GM19193 (cell line): Measurements from ENCODE around the gene FGFR3.

Experiments used
- POLR2A ChIP-seq: IDR thresholded peaks from 4 replicates; pipeline ENCODE4 v1.6.1; 2011; ENCODE audit not compliant: insufficient read depth, insufficient read length; ENCODE audit errors: extremely low read depth

The FGFR3 gene

DNA sequence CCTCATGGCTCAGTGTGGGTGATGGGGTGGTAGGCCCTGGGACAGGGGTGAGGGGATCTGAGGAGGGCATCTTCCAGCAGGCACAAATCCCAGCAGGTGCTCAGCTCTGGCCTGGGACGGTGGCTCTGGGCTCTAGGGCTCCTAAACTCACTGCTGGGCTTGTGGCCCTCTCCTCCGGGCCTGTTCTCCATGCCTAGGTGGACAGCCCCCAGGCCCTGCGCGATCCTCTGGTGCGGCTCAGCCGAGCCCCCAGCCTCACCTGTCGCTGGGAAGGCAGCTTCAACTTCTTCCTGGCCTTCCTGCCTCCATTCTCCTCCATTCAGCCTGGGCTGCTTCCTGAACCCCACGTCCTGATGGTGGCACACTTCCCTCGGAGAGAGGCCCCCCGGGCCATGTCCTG lies 19.3 kb upstream of the FGFR3 start:
- TF ChIP-seq POLR2A: no peak

GRCh38 chr4:1775731-1776500 lies 17.2 kb upstream of the FGFR3 start:
- TF ChIP-seq POLR2A: no peak

GRCh38 chr4:1776521-1777161 lies 16.5 kb upstream of the FGFR3 start:
- TF ChIP-seq POLR2A: no peak

DNA sequence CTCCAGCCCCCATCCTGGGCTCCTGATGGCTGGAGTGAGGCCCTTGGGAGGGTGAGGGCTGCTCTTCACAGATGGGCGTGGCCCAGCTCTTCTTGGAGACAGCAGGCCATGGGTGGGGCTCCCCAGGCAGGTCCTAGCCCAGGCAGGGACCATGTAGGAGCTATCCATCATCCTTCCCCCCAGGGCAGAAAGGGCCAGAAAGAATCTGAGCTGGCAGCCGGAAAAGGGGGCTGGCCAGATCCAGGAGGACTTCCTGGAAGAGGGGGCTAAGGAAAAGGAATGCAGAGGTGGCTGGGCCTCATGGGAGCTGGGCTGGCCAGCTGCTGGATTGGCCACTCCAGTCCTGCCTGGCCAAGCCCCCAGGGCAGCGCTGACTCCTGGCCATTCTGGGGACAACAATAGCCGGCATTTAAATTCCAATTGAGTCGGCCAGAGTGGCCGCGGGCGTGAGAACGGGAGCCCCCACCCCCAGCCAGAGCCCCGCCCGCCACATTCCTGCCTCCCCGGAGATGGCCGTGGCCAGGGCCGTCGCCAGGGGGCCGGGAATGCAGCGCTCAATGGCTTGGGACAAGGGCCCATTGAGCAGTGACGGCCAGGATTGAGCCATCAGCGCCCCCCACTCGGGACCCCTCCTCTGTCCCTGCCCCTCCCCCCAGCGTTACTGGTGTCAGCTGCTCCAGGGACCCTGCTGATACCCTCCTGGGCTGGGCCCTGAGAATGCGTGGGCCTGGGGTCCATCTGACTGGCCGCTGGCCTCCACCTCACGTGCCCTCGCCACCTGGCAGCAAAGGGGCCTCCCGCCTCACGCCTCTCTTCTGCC lies 15.1 kb upstream of the FGFR3 start:
- TF ChIP-seq POLR2A: no peak

GRCh38 chr4:1778642-1779392 lies 14.3 kb upstream of the FGFR3 start:
- no peak for TF ChIP-seq POLR2A

DNA sequence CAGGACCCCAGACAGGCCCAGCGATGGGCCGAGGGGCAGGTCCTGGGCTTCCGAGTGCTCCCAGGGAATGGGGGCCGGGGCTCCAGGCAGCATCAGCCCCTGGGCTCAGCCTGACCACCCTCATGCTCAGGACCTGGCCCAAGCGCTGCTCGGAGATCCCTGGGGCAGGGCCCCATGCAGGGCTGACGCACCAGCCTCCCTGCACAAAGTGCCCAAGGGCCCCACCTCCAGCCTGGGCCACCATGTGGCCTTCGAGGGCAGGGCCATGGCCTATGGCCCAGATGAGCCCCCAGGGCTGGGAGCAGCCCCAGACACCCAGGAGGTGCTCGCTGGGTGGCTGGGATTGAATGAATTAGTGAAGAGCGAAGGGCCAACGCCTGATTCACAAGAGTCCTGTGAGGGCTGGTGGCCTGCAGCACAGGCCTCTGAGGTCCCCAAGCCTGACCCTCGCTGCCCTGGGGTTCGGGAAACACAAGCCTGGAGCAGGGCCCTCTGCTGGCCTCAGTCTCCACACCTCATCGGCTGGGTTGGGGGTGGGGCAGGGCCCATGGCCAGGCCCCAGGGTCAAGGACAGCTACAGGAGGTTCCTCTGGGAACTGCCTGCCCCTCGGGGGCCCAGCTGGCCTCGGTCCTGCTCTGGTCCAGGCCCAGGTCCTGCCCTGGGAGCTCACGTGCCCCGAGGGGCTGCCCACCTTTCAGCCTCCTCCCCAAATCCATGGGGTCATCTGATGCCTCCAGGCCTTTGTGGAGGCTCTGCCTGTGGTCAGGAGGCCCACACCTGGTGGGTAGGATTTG lies 13.3 kb upstream of the FGFR3 start:
- TF ChIP-seq POLR2A: no peak

GRCh38 chr4:1780435-1780834 lies 12.7 kb upstream of the FGFR3 start:
- TF ChIP-seq POLR2A: no peak

GRCh38 chr4:1783015-1783414 lies 10.1 kb upstream of the FGFR3 start:
- TF ChIP-seq POLR2A: no peak

DNA sequence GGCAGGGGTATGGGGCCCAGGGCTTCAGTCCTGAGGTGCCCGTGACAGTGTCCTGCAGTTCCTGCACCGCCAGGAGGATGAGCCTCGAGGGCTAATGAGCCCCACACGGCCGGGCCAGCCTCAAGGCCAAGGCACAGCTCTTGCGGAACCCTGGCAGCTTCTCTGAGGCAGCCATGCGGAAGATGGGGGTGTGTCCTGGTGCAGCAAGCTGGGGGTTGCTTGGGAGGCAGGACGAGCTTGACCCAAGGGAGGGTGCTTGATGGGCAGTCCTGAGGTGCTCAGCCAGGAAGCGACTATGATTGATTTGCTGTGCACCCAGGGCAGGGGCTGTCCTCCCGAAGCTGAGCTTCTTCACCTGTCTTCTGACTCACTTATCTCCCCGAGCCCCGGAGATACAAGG lies 9.1 kb upstream of the FGFR3 start:
- TF ChIP-seq POLR2A: no peak

- no peak for TF ChIP-seq POLR2A
Measured at GRCh38 chr4:1784395-1784788, 8.7 kb upstream of the FGFR3 start.

- TF ChIP-seq POLR2A: no peak
Measured at GRCh38 chr4:1784789-1785591, 8.1 kb upstream of the FGFR3 start.

DNA sequence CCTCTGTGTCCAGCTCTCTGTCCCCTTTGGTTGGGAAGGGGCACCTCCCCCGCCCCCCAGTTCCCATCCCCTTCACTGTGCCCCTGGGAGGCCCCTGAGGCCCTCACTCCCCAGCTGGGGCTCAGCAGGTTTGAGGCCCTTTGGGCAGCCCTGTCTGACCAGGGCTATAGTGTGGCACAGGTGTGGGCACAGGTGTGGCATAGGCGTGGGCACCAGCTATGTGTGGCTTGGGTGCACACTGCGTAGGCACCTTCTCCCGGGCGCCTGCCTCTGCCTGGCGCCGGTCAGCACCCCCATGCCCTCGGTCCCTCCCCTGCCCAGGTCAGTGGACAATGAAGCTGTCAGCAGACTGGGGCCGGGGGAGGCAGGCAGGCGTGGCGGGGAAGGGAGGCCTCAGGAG lies 7.5 kb upstream of the FGFR3 start:
- no peak for TF ChIP-seq POLR2A

DNA sequence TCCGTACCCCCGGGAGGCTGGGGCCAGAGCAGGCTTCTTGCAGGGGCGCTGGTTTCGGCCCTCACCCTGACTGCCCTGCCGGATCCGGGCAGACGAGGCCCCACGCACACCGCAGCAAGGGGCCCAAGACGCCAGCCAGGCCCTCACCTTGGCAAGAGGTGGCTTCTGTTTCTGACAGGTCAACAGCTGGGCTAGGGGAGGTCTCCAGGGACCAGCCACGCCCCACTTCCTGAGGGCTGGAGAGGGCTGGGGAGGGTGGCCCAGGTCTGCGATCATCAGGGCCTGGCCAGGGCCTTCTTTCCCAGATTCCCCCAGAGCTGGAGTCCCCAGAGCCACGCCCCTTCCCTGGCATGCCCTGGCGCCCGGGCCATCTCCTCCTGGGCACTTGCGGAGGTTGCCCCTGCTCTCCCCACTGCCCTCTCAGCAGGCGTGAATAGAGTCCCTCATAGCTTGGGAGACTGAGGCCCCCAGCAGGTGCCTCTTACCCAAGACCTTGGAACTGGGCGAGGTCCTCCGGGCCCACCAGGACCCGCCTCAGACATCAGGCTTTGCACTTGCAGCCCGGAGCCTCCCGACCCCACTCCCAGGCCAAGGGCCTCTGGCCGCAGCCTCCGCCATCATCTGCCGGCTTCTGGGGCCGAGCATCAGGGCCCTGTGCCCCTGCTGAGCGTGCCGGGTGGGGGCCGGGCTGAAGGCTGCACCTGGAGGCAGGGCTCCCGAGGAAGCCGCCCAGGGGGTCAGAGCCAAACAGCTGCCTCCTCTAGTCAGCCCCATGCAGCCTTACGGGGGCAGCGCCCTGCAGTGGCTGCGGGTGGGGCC lies 6.3 kb upstream of the FGFR3 start:
- no peak for TF ChIP-seq POLR2A

GRCh38 chr4:1787411-1788077 lies 5.5 kb upstream of the FGFR3 start:
- TF ChIP-seq POLR2A: no peak
